GM19455 (cell line): ENCODE data around the gene ENDOD1.
"Not testable (repeated sequence)": the region's sequence is repeated elsewhere in the genome, so short reads cannot be mapped to it uniquely, and the experiment has no call there.

Experiments
- ATAC-seq: cut with Tn5 transposase; IDR thresholded peaks from one replicate; pipeline ENCODE4 v1.9.1; 2021; ENCODE audit not compliant: unreplicated experiment

The ENDOD1 gene

GRCh38 chr11:95102733-95103132, 13.1 kb downstream of the ENDOD1 start:
- ATAC-seq = no peak

DNA sequence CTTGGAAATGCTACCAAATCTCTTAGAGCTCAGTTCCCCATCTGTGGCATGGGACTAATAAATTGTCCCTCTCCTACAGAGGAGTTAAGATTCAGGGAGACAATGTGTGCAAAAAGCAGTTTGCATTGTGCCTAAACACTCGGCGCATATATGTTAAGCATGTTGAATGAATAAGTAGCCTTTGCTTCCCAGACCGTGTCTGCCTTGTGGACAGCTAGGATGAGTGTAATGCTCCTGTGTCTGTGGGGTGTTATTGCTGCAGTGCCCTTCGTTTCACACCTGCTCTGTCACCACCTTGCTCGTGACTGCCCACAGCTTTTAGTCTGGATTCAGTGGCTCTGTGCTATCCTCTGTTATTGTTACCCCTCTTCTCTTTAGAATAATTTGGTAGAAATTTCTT, 14.1 kb downstream of the ENDOD1 start:
- no peak for ATAC-seq

- no peak for ATAC-seq
These were observed 14.6 kb downstream of the ENDOD1 start for GRCh38 chr11:95104121-95104830.

- no peak for ATAC-seq
These were observed 15.2 kb downstream of the ENDOD1 start for GRCh38 chr11:95104856-95105255.

DNA sequence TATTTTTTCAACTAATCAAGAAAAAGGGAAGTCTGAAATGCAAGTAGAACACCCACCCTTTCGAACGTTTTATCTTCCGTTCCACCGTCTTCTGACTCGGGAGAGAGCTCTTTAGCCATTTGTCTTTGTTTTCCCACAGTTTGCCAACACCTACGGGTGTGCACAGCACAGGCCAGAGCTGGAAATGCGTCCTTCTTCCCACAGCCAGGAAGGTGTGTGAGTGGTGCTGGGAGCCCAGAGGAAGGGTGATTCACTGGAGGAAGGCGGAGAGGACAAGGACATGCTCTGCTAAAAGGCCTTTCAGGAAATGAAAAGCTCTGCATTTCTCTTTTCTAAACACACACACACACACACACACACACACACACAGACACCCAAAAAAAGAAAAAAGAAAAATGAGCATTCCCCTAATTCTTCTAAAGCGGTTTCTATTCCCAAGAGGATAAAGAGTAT, 18.5 kb downstream of the ENDOD1 start:
- ATAC-seq = no peak

DNA sequence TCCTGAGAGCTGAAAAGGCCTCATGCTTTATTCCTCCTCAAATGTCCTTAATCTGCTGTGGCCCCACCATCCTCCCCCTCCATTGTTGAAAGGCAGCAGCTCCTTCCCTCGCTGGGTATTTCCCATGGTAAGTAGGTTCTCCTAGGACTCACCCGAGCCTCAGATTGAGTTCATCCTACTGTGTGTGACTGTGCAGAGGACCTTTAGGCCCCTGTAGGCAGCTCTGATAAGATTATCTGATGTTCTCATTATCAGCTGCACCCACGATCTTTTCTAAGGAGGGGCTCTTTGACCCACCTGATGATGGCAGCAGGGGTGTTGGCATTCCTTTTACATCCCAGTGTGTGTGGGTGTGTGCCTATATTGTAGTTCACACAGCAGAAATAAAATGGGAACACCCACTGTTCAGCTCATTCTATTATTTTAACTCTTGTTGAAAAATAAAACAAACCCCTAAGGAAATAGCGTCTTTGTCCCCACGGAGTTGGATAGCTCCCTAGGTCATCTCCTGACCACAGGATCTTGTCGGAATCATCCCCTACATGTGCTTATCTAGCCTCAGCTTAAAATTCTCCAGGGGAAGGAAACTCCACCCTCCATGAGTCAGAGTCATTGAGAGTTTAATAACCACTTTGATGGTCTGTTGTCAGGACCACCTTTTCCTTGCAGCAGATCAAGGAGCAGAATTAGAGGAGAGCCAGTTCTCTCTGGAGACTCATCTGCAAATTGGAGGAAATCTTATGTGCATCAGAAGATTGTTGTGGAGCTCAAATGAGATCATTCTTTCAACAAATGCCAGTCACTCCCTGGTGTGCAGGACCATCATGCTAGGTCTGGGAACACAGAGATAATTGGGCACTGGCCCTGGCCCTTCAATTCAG, 19.3 kb downstream of the ENDOD1 start:
- ATAC-seq = no peak

DNA sequence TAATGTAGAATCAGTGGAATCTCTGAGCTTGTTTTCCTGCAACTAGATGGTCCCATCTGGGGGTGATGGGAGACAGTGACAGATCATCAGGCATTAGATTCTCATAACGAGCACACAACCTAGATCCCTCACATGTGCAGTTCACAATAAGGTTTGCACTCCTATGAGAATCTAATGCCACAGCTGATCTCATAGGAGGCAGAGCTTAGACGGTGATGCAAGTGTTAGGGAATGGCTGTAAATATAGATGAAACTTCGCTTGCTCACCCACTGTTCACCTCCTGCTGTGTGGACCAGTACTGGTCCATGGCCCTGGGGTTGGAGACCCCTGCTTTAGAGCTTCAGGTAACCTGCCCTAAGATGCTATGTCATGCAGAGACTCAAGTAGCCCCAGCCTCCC, 21.8 kb downstream of the ENDOD1 start:
- not testable (repeated sequence) for ATAC-seq

- no peak for ATAC-seq
These were observed 22.4 kb downstream of the ENDOD1 start for GRCh38 chr11:95111923-95112540.

DNA sequence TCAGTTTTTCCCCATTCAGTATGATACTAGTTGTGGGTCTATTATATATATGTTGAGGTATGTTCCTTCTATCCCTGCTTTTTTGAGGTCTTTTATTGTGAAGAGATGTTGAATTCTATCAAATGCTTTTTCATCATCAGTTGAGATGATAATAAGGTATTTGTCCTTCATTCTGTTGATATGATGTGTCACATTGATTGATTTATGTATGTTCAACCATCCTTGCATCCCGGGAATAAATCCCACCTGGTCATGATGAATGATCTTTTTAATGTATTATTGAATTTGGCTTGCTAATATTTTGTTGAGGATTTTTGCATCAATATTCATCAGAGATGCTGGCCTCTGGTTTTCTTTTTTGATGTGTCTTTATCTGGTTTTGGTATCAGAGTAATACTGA, 26.0 kb downstream of the ENDOD1 start:
- no peak for ATAC-seq

GRCh38 chr11:95119361-95120060, 29.9 kb downstream of the ENDOD1 start:
- ATAC-seq = no peak

DNA sequence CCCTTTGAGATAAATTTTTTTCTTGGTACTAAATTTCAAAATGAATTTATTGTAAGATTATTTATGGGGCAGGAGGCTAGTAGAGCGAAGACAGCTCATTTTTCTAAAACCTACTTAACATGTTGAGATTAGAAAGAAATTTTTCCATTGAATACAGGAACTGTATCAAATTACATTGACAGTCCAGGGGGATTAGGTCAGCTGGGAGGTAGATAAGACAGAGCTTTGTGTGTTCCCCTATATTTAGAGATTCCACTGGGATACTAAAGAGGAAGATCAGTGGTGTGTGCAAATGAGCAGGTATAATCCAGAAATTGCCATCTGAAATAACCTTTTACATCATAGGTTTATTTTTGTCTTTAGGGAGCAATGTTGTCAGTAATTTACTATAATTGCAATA, 32.1 kb downstream of the ENDOD1 start:
- ATAC-seq = no peak

- no peak for ATAC-seq
These were observed 33.9 kb downstream of the ENDOD1 start for GRCh38 chr11:95123556-95123955.

GRCh38 chr11:95128602-95129001, 39.0 kb downstream of the ENDOD1 start:
- no peak for ATAC-seq

DNA sequence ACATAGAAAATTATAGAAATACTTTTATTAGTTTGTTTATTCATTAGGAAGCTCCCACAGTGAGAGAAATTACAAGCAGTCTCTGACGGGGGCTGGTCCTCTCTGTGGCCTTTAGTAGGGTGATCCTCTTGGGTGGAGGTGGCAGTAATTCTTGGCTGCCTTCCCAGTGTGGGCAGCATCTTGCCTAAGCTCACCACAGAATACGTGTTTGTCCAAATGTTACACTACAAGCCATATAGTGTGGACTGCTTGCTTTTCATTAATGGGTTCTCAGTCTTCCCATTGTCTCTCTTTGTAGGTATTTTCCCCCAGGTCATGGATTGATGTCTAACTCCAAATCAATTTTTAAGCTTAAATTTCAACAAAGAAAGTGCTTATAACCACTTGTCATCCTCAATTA, 43.3 kb downstream of the ENDOD1 start:
- no peak for ATAC-seq

- ATAC-seq = no peak
These were observed 44.8 kb downstream of the ENDOD1 start for GRCh38 chr11:95134491-95134890.

GRCh38 chr11:95135155-95135554, 45.5 kb downstream of the ENDOD1 start:
- no peak for ATAC-seq

DNA sequence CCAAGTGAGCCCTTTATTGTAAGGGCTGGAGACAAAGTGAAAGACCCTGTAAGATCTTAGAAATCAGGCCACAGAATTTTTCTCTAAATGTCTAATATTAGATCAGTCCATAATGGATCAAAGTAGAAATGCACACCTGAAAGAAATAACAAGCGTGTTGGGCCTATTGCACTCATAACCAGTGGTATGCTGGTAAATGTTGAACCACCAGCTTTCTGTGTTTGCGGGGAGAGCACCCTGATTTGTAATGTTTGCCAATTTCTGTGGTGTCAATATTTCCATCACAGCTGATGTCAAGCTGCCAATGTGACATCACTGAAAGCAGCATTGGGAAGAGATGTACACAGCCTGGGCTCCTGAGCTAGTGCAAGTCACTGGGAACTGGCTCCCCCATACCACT, 46.2 kb downstream of the ENDOD1 start:
- ATAC-seq = no peak

GRCh38 chr11:95136747-95137146, 47.1 kb downstream of the ENDOD1 start:
- not testable (repeated sequence) for ATAC-seq

GRCh38 chr11:95137299-95137698, 47.7 kb downstream of the ENDOD1 start:
- ATAC-seq = no peak

- ATAC-seq = peak; percentile 80
These were observed 48.8 kb downstream of the ENDOD1 start for GRCh38 chr11:95138448-95138847.

DNA sequence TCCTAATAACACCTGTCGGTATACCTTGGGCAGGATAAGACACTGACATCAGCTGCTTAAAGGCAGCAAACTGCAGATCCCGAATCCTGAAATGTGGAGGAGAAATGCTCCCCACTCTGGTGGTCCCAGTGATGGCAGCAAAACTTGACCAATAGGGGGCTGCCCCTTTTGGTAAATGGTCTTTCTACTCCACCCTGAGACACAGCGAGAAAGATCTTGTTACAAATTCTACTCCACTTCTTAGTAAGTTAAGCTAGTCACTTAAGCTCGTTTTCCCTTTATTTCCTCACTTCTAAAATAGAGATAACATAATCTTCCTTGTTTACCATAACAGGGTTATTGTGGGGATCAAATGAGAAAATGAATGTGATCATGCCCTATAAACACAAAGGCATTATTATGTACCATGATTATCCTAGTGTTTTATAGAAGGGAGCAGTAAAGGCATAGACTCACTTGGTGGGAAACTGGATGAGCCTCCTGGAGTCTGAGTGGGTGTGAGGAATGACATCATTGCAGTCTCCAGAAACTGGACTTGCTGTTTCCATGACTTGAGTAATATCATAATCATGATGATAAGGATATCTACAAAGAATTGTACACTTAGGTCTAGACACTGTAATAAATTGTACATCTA, 50.9 kb downstream of the ENDOD1 start:
- ATAC-seq = no peak
